ENCODE results near the gene IL36G. TPM values are rescaled to one million over a fixed set of nuclear protein-coding genes. Genes with fewer than 3 reads are reported as not detected.

Gene IL36G
- total RNA-seq, 8 experiments from 2014 or later, result 0.31 to 0.92 TPM; not detected in 6

GRCh38 chr2:113011108-113011507, 33.3 kb downstream of the IL36G start:
- H3K4me1 ChIP-seq (replicated peaks in 1 of 2), result no peaks in the 10 kb centered on the region
- H3K27ac ChIP-seq, result no peak overlapping the region
- no peak overlapping the region for H3K4me3 ChIP-seq
- WGBS, 10 experiments, result 64 to 100% (median 92%) methylated on average over 1 of the region's 1 CpG; no CpG with 5 or more reads in 1 of the 10 experiments
- ATAC-seq (replicated peaks in 6 of 8), result no peak
- in situ Hi-C loops (cut with MboI; ENCODE audit: low pct_unique_long_range_greater_than_20kb in 2 of 9, low sequenced_read_pairs in 9 of 9, unreplicated experiment in 9 of 9), result no loop called here

- in situ Hi-C loops (cut with MboI; ENCODE audit: low pct_unique_long_range_greater_than_20kb in 2 of 9, low sequenced_read_pairs in 9 of 9, unreplicated experiment in 9 of 9), result no loop called here
- Histone ChIP-seq H3K4me1 (replicated peaks in 1 of 2) (no peaks in the 10 kb centered on the region), H3K27ac (no peak overlapping the region), H3K4me3 (no peak overlapping the region)
- peak in 7 of 8 experiments; percentile 28 to 94 (median 79) for ATAC-seq (replicated peaks in 6 of 8)
- 42 to 76% (median 63%) methylated on average over 2 to 8 of the region's 8 CpGs for WGBS, 10 experiments
These were observed 34.9 kb downstream of the IL36G start for GRCh38 chr2:113012436-113013335.

GRCh38 chr2:113013336-113013661, 35.5 kb downstream of the IL36G start:
- Histone ChIP-seq H3K4me3 (no peak overlapping the region), H3K4me1 (replicated peaks in 1 of 2) (no peaks in the 10 kb centered on the region), H3K27ac (no peak overlapping the region)
- no peak for ATAC-seq (replicated peaks in 6 of 8)
- in situ Hi-C loops (cut with MboI; ENCODE audit: low pct_unique_long_range_greater_than_20kb in 2 of 9, low sequenced_read_pairs in 9 of 9, unreplicated experiment in 9 of 9), result no loop called here
- whole genome bisulfite sequencing, 10 experiments, result 50 to 100% (median 85%) methylated on average over 1 to 3 of the region's 3 CpGs

DNA sequence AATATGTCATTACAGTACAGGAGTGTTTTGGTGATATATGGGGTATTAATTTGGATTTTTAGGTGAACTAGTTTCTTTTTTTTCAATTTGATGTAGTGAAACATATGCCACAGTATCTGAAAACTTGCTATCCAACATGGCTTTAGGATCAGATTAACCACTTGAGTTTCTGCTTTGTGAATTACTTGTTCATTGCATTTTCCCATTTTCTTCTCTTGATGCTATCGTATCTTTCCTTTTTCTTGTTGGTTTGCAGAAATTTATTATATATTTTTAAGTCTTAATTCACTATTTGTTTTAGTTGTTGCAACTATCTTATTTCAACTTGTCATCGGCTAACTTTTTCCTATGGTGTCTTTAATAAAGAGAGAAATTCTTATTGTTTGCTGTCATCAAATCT, 36.3 kb downstream of the IL36G start:
- no peak for ATAC-seq (replicated peaks in 6 of 8)
- 49 to 100% (median 84%) methylated on average over 1 to 2 of the region's 2 CpGs for WGBS, 10 experiments
- no peak overlapping the region for H3K27ac ChIP-seq
- in situ Hi-C loops (cut with MboI; ENCODE audit: low pct_unique_long_range_greater_than_20kb in 2 of 9, low sequenced_read_pairs in 9 of 9, unreplicated experiment in 9 of 9), result no loop called here
- H3K4me3 ChIP-seq, result no peak overlapping the region
- H3K4me1 ChIP-seq (replicated peaks in 1 of 2), result no peaks in the 10 kb centered on the region

DNA sequence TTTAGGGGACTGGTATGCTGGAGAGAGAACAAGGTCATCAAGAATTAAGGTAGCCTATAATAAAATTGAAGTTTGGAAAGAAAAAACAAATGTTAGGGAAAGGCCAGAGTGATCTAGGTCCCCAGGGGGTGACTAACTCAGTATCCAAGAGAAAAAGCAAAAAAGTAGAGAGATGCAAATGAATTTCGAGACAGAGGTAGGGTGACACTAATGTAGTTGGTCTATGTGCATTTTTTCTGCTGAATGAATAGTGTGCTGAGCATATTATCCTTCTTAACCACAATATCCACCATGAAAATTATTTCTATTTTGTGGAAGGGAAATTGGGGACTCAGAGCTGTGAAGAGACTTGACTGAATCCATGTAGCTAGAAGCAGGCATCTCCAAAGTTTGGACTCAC, 37.2 kb downstream of the IL36G start:
- 0 to 60% (median 17%) methylated on average over 1 of the region's 1 CpG; no CpG with 5 or more reads in 2 of the 10 experiments for WGBS, 10 experiments

GRCh38 chr2:113015655-113016054, 37.8 kb downstream of the IL36G start:
- Histone ChIP-seq H3K27ac (no peak overlapping the region), H3K4me1 (replicated peaks in 1 of 2) (no peaks in the 10 kb centered on the region), H3K4me3 (no peak overlapping the region)
- WGBS, 10 experiments, result 56 to 93% (median 86%) methylated on average over 1 to 2 of the region's 2 CpGs; no CpG with 5 or more reads in 5 of the 10 experiments
- ATAC-seq (replicated peaks in 6 of 8), result peak in 2 of 8 experiments; percentile 24 to 34
- in situ Hi-C loops (cut with MboI; ENCODE audit: low pct_unique_long_range_greater_than_20kb in 2 of 9, low sequenced_read_pairs in 9 of 9, unreplicated experiment in 9 of 9), result no loop called here

More for the DNA sequence above, 37.2 kb downstream of the IL36G start:
- in situ Hi-C loops (cut with MboI; ENCODE audit: low pct_unique_long_range_greater_than_20kb in 2 of 9, low sequenced_read_pairs in 9 of 9, unreplicated experiment in 9 of 9), result no loop called here
- no peak overlapping the region for H3K27ac ChIP-seq
- no peak overlapping the region for H3K4me3 ChIP-seq
- H3K4me1 ChIP-seq (replicated peaks in 1 of 2), result no peaks in the 10 kb centered on the region
- ATAC-seq (replicated peaks in 6 of 8), result peak in 2 of 8 experiments; percentile 54 to 74

GRCh38 chr2:113018509-113018908, 40.7 kb downstream of the IL36G start:
- WGBS, 10 experiments, result 31 to 80% (median 47%) methylated on average over 1 to 3 of the region's 3 CpGs
- H3K4me3 ChIP-seq, result no peak overlapping the region
- no peak overlapping the region for H3K27ac ChIP-seq
- in situ Hi-C loops (cut with MboI; ENCODE audit: low pct_unique_long_range_greater_than_20kb in 2 of 9, low sequenced_read_pairs in 9 of 9, unreplicated experiment in 9 of 9), result no loop called here
- no peak for ATAC-seq (replicated peaks in 6 of 8)
- no peaks in the 10 kb centered on the region for H3K4me1 ChIP-seq (replicated peaks in 1 of 2)

DNA sequence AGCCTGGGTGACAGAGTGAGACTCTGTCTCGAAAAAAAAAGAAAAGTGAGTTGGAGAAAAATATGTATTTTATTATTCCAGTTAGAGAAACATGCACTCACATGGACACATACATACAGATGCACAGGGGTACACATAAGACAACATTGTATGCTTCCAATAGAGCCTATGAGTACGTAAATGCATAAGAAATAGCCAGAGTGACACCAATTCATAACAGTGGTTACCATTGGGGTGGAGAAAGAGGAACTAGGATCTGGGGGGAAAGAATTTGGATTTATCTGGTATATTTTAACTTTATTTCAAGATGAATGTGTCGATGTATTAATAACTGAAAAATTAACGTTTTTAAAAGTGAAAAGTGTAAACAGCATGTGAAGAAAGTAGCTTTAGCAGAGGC, 43.5 kb downstream of the IL36G start:
- 18 to 71% (median 44%) methylated on average over 2 to 4 of the region's 4 CpGs for WGBS, 10 experiments
- Histone ChIP-seq H3K27ac (no peak overlapping the region), H3K4me1 (replicated peaks in 1 of 2) (no peaks in the 10 kb centered on the region), H3K4me3 (no peak overlapping the region)
- no peak for ATAC-seq (replicated peaks in 6 of 8)
- in situ Hi-C loops (cut with MboI; ENCODE audit: low pct_unique_long_range_greater_than_20kb in 2 of 9, low sequenced_read_pairs in 9 of 9, unreplicated experiment in 9 of 9), result no loop called here

GRCh38 chr2:113024764-113025163, 47.0 kb downstream of the IL36G start:
- ATAC-seq (replicated peaks in 6 of 8), result peak in 3 of 8 experiments; percentile 76 to 92 (median 80)
- Histone ChIP-seq H3K27ac (no peak overlapping the region), H3K4me3 (no peak overlapping the region), H3K4me1 (replicated peaks in 1 of 2) (no peaks in the 10 kb centered on the region)
- 0 to 100% (median 71%) methylated on average over 1 to 2 of the region's 2 CpGs; no CpG with 5 or more reads in 3 of the 10 experiments for WGBS, 10 experiments
- in situ Hi-C loops (cut with MboI; ENCODE audit: low pct_unique_long_range_greater_than_20kb in 2 of 9, low sequenced_read_pairs in 9 of 9, unreplicated experiment in 9 of 9), result no loop called here

- Histone ChIP-seq H3K4me1 (replicated peaks in 1 of 2) (no peaks in the 10 kb centered on the region), H3K4me3 (no peak overlapping the region), H3K27ac (no peak overlapping the region)
- no peak for ATAC-seq (replicated peaks in 6 of 8)
- in situ Hi-C loops (cut with MboI; ENCODE audit: low pct_unique_long_range_greater_than_20kb in 2 of 9, low sequenced_read_pairs in 9 of 9, unreplicated experiment in 9 of 9), result no loop called here
- WGBS, 10 experiments, result 0 to 71% (median 57%) methylated on average over 1 to 2 of the region's 2 CpGs; no CpG with 5 or more reads in 2 of the 10 experiments
These were observed 47.9 kb downstream of the IL36G start for GRCh38 chr2:113025737-113026136.

DNA sequence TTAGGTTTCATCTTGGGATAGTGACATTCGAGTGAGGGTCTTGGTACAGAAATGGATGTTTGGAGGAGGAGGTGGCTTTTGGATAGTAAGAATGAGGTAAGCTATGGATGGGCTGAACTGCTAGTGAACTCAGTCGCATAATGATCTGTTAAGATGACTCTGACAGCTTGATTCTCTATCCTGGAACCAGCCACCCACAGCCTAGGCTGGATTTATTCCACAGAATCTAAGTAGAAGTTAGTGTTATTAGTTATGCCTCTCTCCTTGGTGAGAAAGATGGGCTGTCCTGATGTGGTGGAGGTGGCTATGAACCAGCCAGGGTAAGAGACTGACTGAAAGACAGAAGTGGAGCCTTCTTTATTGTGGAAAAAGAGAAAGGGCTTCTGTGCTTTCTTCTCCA, 49.9 kb downstream of the IL36G start:
- Histone ChIP-seq H3K4me3 (no peak overlapping the region), H3K27ac (no peak overlapping the region), H3K4me1 (replicated peaks in 1 of 2) (no peaks in the 10 kb centered on the region)
- peak in 2 of 8 experiments; percentile 31 to 37 for ATAC-seq (replicated peaks in 6 of 8)
- in situ Hi-C loops (cut with MboI; ENCODE audit: low pct_unique_long_range_greater_than_20kb in 2 of 9, low sequenced_read_pairs in 9 of 9, unreplicated experiment in 9 of 9), result no loop called here
- 0 to 71% (median 54%) methylated on average over 1 to 2 of the region's 2 CpGs; no CpG with 5 or more reads in 5 of the 10 experiments for WGBS, 10 experiments

DNA sequence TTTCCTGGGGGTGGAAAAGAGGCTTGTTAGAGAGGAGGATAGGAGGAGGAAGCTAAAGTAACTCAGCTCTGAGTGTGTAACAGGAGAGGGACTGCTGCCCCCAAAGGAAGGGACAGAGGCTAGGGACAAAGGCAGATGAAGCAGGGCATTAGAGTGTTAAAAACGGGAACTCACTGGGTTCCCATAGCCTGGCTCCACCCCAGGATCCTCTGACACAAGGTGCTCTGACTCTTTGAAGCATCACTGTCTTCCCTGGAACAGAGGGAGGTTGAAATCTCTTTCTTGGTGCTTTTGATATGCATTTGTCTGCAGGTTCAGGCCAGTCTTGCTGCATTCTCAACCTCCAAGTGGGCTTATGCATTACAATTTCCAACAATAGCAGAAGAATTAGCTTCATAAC, 50.3 kb downstream of the IL36G start:
- WGBS, 10 experiments, result 0 to 22% (median 20%) methylated on average over 1 of the region's 1 CpG; no CpG with 5 or more reads in 6 of the 10 experiments
- Histone ChIP-seq H3K27ac (no peak overlapping the region), H3K4me1 (replicated peaks in 1 of 2) (no peaks in the 10 kb centered on the region), H3K4me3 (no peak overlapping the region)
- in situ Hi-C loops (cut with MboI; ENCODE audit: low pct_unique_long_range_greater_than_20kb in 2 of 9, low sequenced_read_pairs in 9 of 9, unreplicated experiment in 9 of 9), result no loop called here
- no peak for ATAC-seq (replicated peaks in 6 of 8)

DNA sequence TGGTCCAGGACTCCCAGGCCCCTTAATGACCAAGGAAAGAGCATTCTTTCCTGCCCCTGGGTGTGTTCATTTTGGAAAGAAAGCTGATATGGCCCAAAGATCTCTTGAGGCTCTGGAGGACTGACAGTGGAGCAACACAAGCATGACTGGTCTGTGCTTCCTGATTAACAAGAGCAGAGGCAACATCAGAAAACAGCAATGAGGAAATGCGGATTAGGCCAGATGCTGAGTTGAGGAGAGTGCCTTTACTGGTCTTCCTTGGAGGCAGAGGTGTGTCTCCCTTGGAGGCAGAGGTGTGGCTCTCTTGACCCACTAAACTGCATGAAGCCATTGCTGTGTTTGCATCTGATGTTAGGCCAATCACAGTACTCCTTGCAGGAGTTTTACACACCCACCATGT, 54.9 kb downstream of the IL36G start:
- WGBS, 10 experiments, result 67 to 100% (median 88%) methylated on average over 1 of the region's 1 CpG; no CpG with 5 or more reads in 6 of the 10 experiments
- ATAC-seq (replicated peaks in 6 of 8), result peak in 3 of 8 experiments; percentile 57 to 90 (median 77)
- no peaks in the 10 kb centered on the region for H3K4me1 ChIP-seq (replicated peaks in 1 of 2)
- no peak overlapping the region for H3K4me3 ChIP-seq
- in situ Hi-C loops (cut with MboI; ENCODE audit: low pct_unique_long_range_greater_than_20kb in 2 of 9, low sequenced_read_pairs in 9 of 9, unreplicated experiment in 9 of 9), result no loop called here
- no peak overlapping the region for H3K27ac ChIP-seq

- in situ Hi-C loops (cut with MboI; ENCODE audit: low pct_unique_long_range_greater_than_20kb in 2 of 9, low sequenced_read_pairs in 9 of 9, unreplicated experiment in 9 of 9), result no loop called here
- Histone ChIP-seq H3K4me3 (no peak overlapping the region), H3K4me1 (replicated peaks in 1 of 2) (no peaks in the 10 kb centered on the region), H3K27ac (no peak overlapping the region)
- peak in 1 of 8 experiments; percentile 30 for ATAC-seq (replicated peaks in 6 of 8)
- 0 to 90% (median 63%) methylated on average over 1 to 3 of the region's 3 CpGs for whole genome bisulfite sequencing, 10 experiments
These were observed 56.2 kb downstream of the IL36G start for GRCh38 chr2:113034016-113034415.
